ENCODE data around the gene IGFL3. TPM values are rescaled to one million over a fixed set of nuclear protein-coding genes. Genes with fewer than 3 reads are reported as not detected.

The IGFL3 gene
- total RNA-seq, 1 experiment from 2014 or later: not detected

DNA sequence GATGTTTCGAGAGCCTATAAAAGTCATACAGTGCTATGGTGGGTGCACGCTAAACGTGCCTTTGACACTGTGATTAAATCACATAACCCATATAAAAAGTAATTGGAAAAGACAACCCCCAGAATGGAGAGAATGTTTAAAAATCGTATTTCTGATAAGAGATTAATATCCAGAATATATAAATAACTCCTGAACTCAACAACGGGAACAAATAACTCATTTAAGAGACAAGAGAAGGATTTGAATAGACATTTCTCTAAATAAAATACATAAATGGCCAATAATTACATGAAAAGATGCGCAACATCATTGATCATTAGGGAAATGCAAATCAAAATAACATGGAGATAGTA, 46.7 kb downstream of the IGFL3 start:
- Histone ChIP-seq H3K4me1 (ENCODE audit: low read length) (no peaks in the 10 kb centered on the region), H3K9ac (ENCODE audit: low read length) (no peak overlapping the region), H3K27ac (ENCODE audit: low read length) (no peak overlapping the region), H3K9me3 (ENCODE audit: low read length) (no peaks in the 10 kb centered on the region), H3K36me3 (ENCODE audit: insufficient read depth, low read length) (no peaks in the 10 kb centered on the region), H2AFZ (ENCODE audit: low read length) (no peak overlapping the region), H3K4me3 (ENCODE audit: low read length) (no peak overlapping the region), H3K9me2 (replicated peaks; ENCODE audit: insufficient read depth, low read length) (no peaks in the 10 kb centered on the region), H4K20me1 (ENCODE audit: insufficient read depth, low read depth, low read length) (no peaks in the 10 kb centered on the region), H3K4me2 (ENCODE audit: low read depth, low read length, poor library complexity, severe bottlenecking) (no peak overlapping the region), H3K79me2 (ENCODE audit: low read length) (no peaks in the 10 kb centered on the region), H3K27me3 (ENCODE audit: low read length) (no peaks in the 10 kb centered on the region)
- DNase-seq: no peak

DNA sequence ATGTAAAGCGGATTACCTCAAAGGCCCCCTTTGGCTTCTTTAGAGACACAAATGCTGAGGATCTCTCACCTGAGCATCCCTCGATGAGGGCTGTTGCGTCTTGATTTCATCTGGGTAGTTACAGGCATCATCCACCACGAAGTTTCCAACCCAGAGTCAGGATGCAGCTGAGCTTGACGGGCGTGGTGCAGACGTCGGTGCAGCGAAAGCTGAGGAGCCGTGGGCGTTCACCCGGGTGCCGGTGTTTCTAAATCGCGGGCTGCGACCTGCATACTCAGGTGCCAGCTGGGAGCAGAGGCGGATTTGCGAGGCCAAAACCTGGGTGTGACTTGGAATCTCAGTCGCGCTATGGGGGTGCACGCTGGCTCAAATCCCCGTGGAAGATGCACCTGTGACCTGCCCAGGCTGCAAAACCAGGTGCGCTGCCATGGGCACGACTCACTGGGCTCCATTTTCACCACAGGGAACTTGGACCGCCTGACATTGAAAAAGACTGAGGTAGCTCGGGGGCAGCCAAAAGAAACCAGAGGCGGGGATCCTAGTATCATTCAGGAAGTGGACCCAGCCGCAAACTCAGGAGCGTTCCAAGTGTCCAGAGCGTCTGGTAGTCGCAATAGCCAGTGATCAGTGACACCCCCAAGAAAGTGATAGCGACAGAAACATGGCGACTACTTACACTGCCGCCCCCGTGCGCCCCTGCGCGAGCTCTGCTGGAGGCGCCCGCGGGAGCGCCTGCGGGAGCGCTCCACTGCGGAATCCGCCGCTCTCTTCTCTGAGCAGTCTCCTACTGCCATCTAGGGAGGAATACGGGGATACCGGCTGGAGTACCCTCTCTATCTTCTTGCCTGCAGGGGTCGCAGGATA, 47.3 kb downstream of the IGFL3 start:
- no peaks in the 10 kb centered on the region for H3K79me2 ChIP-seq (ENCODE audit: low read length)
- H3K9me3 ChIP-seq (ENCODE audit: low read length): no peaks in the 10 kb centered on the region
- peak overlapping the region; percentile 19 for H3K4me2 ChIP-seq (ENCODE audit: low read depth, low read length, poor library complexity, severe bottlenecking)
- peak; percentile 84 for DNase-seq
- H3K27ac ChIP-seq (ENCODE audit: low read length): no peak overlapping the region
- H3K9ac ChIP-seq (ENCODE audit: low read length): no peak overlapping the region
- no peak overlapping the region for H3K4me3 ChIP-seq (ENCODE audit: low read length)
- no peaks in the 10 kb centered on the region for H3K4me1 ChIP-seq (ENCODE audit: low read length)
- no peaks in the 10 kb centered on the region for H4K20me1 ChIP-seq (ENCODE audit: insufficient read depth, low read depth, low read length)
- no peak overlapping the region for H2AFZ ChIP-seq (ENCODE audit: low read length)
- no peaks in the 10 kb centered on the region for H3K9me2 ChIP-seq (replicated peaks; ENCODE audit: insufficient read depth, low read length)
- H3K27me3 ChIP-seq (ENCODE audit: low read length): no peaks in the 10 kb centered on the region
- H3K36me3 ChIP-seq (ENCODE audit: insufficient read depth, low read length): no peaks in the 10 kb centered on the region

DNA sequence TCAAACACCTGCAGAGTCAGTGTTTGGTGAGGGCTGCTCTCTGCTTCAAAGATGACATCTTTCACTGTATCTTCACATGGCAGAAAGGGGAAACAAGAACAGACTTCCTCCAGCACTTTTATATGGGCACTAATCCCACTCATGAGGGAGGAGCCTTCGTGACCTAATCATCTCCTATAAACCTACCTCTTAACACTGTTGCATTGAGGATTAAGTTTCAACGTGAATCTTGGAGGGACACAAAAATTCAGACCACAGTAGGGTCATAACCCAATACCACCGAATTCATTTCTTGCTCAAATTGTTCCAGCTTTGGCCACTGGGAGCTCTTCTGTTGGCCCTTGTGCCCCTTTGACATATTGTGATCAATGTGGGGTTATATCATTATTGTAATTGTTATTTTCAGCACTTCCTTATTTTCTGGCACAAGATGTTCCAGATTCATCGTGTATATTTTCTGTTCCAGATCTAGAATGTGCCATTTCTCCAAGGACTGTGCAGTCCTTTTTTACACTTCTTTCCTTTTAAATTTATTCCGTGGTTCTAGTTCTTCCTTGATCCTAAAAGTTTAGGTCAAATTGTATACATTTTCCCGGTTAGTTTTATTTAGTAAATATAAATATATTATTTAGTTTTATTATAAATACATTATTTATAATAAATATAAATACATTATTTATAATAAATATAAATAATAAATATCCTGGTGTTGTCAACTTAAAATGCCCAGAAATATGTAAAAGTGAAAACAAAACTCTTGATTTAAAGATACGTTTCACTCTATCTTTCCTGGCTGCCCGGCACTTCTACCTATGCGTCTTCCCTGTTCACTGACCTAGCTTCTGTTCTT, 48.2 kb downstream of the IGFL3 start:
- Histone ChIP-seq H3K9me3 (ENCODE audit: low read length) (no peaks in the 10 kb centered on the region), H3K4me1 (ENCODE audit: low read length) (no peaks in the 10 kb centered on the region), H3K79me2 (ENCODE audit: low read length) (no peaks in the 10 kb centered on the region), H3K27ac (ENCODE audit: low read length) (no peak overlapping the region), H2AFZ (ENCODE audit: low read length) (no peak overlapping the region), H3K9ac (ENCODE audit: low read length) (no peak overlapping the region), H3K36me3 (ENCODE audit: insufficient read depth, low read length) (no peaks in the 10 kb centered on the region), H3K4me3 (ENCODE audit: low read length) (no peak overlapping the region), H4K20me1 (ENCODE audit: insufficient read depth, low read depth, low read length) (no peaks in the 10 kb centered on the region), H3K27me3 (ENCODE audit: low read length) (no peaks in the 10 kb centered on the region), H3K9me2 (replicated peaks; ENCODE audit: insufficient read depth, low read length) (no peaks in the 10 kb centered on the region), H3K4me2 (ENCODE audit: low read depth, low read length, poor library complexity, severe bottlenecking) (no peak overlapping the region)
- DNase-seq: peak; percentile 42

DNA sequence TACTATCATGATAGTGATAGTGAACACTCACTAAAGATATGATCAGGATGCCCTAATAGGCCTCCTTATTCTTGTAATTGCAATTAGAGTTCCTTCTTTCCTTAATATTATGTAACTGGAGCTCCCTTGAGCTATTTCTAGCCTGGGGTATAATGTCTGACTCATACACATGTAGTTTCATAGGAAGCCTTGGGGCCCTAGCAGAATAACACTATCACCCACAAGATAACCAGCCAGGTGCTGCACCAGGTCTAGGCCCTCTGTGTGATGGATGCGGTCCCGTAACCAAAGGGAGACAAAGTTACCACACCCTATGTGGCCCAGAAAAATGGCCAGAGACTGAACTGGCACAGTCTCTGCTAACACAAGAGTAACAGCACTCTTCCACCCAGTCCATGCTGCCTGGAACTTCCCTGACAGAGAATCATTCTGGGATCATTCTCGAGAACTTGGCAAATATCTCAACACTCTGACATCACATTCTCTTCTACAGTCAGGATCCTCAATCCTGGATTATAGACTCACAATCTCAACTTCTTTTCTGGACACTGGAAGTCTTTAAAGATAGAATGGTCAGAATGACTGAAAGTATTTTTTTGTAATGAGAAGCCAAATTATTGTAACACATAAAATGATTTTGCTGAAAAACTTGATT, 51.1 kb downstream of the IGFL3 start:
- no peak overlapping the region for H3K27ac ChIP-seq (ENCODE audit: low read length)
- H2AFZ ChIP-seq (ENCODE audit: low read length): no peak overlapping the region
- no peaks in the 10 kb centered on the region for H4K20me1 ChIP-seq (ENCODE audit: insufficient read depth, low read depth, low read length)
- no peaks in the 10 kb centered on the region for H3K9me2 ChIP-seq (replicated peaks; ENCODE audit: insufficient read depth, low read length)
- H3K79me2 ChIP-seq (ENCODE audit: low read length): no peaks in the 10 kb centered on the region
- H3K4me3 ChIP-seq (ENCODE audit: low read length): no peak overlapping the region
- no peak overlapping the region for H3K4me2 ChIP-seq (ENCODE audit: low read depth, low read length, poor library complexity, severe bottlenecking)
- no peak overlapping the region for H3K9ac ChIP-seq (ENCODE audit: low read length)
- no peaks in the 10 kb centered on the region for H3K9me3 ChIP-seq (ENCODE audit: low read length)
- H3K36me3 ChIP-seq (ENCODE audit: insufficient read depth, low read length): no peaks in the 10 kb centered on the region
- DNase-seq: no peak
- no peaks in the 10 kb centered on the region for H3K27me3 ChIP-seq (ENCODE audit: low read length)
- no peaks in the 10 kb centered on the region for H3K4me1 ChIP-seq (ENCODE audit: low read length)

Other genes starting within 250 kb of the IGFL3 start
- gene IRF2BP1, start 238.5 kb downstream of the IGFL3 start, total RNA-seq (2014; rRNA removed; shearing (Covaris generic); ENCODE audit: low replicate concordance): 21.1 and 65.1 TPM in 2 replicates
- 5.3 and 6.8 TPM in 2 replicates for gene MYPOP, start 222.1 kb downstream of the IGFL3 start, total RNA-seq (2014; rRNA removed; shearing (Covaris generic); ENCODE audit: low replicate concordance)
- gene NANOS2, start 209.9 kb downstream of the IGFL3 start, total RNA-seq (2014; rRNA removed; shearing (Covaris generic); ENCODE audit: low replicate concordance): not detected in 2 replicates
- gene NOVA2, start 150.8 kb downstream of the IGFL3 start, total RNA-seq (2014; rRNA removed; shearing (Covaris generic); ENCODE audit: low replicate concordance): 0.07 TPM in 1 of 2 replicates, not detected in the other
- gene CCDC61, start 129.2 kb downstream of the IGFL3 start, total RNA-seq (2014; rRNA removed; shearing (Covaris generic); ENCODE audit: low replicate concordance): 6.4 and 13.5 TPM in 2 replicates
- not detected in 2 replicates for gene PGLYRP1, start 101.6 kb downstream of the IGFL3 start, total RNA-seq (2014; rRNA removed; shearing (Covaris generic); ENCODE audit: low replicate concordance)
- gene IGFL4, start 83.7 kb downstream of the IGFL3 start, total RNA-seq (2014; rRNA removed; shearing (Covaris generic); ENCODE audit: low replicate concordance): not detected in 2 replicates
- not detected in 2 replicates for gene IGFL2, start 23.6 kb upstream of the IGFL3 start, total RNA-seq (2014; rRNA removed; shearing (Covaris generic); ENCODE audit: low replicate concordance)
- gene IGFL1, start 105.1 kb upstream of the IGFL3 start, total RNA-seq (2014; rRNA removed; shearing (Covaris generic); ENCODE audit: low replicate concordance): not detected in 2 replicates
- gene HIF3A, start 172.4 kb upstream of the IGFL3 start, total RNA-seq (2014; rRNA removed; shearing (Covaris generic); ENCODE audit: low replicate concordance): not detected in 2 replicates
- gene PPP5C, start 222.4 kb upstream of the IGFL3 start, total RNA-seq (2014; rRNA removed; shearing (Covaris generic); ENCODE audit: low replicate concordance): 31.1 and 57.5 TPM in 2 replicates

Measured in Karpas-422 (cell line).